Muscle of leg (tissue), 11 donors: ENCODE measurements around the gene SUPT3H. TPM values are rescaled to one million over a fixed set of nuclear protein-coding genes. Genes with fewer than 3 reads are reported as not detected.

Experiments used
- DNase-seq: peaks from one replicate; pipeline ENCODE4 v3.0.0; 2013
- H3K27ac ChIP-seq: one replicate; pipeline ENCODE4 v1.5.1; 2013; ENCODE audit warnings: mild to moderate bottlenecking, low read length, control low read depth
- H3K27me3 ChIP-seq: one replicate; pipeline ENCODE4 v1.6.1; 2013; ENCODE audit warnings: low read length; ENCODE audit not compliant: control insufficient read depth, insufficient read depth
- H3K36me3 ChIP-seq: one replicate; pipeline ENCODE4 v1.6.1; 2013; ENCODE audit warnings: low read length; ENCODE audit not compliant: control insufficient read depth, insufficient read depth
- H3K4me1 ChIP-seq: one replicate; pipeline ENCODE4 v1.6.1; 2013; ENCODE audit warnings: low read length; ENCODE audit not compliant: control insufficient read depth, insufficient read depth
- H3K4me3 ChIP-seq: one replicate; pipeline ENCODE4 v1.5.1; 2013; ENCODE audit warnings: low read length, control low read depth
- H3K9me3 ChIP-seq: replicated peaks from 2 replicates; pipeline ENCODE4 v1.6.1; 2013; ENCODE audit warnings: low read depth, low read length; ENCODE audit not compliant: control insufficient read depth
- WGBS: methylation state at CpG from one replicate; pipeline ENCODE4 v1.1.5; 2013; ENCODE audit warnings: missing lambda C conversion rate; ENCODE audit not compliant: insufficient coverage; 5-methylcytosine and 5-hydroxymethylcytosine counted together
- polyA plus RNA-seq, 8 donors: library from polyadenylated mRNA; unstranded; fragments of 120-200 nt; gene quantifications; one replicate each; pipeline versions ENCODE4 v1.2.1 to v1.2.3, GENCODE V29; 2013; ENCODE audit warnings: inconsistent platforms in 1 of 8, low replicate concordance in 1 of 8; ENCODE audit not compliant: insufficient read length in 8 of 8, insufficient read depth in 1 of 8
- total RNA-seq: library from RNA; stranded (reverse); fragments of 120-200 nt; gene quantifications from one replicate; pipeline ENCODE4 v1.2.4, GENCODE V29; 2013

Gene SUPT3H
- total and polyA plus RNA-seq, 9 donors = 8.3 to 13.7 (median 10.7) TPM

GRCh38 chr6:44820759-44821158, 557.0 kb downstream of the SUPT3H start:
- no peak overlapping the region for H3K4me3 ChIP-seq
- DNase-seq = no peak
- H3K27ac ChIP-seq = no peak overlapping the region
- no peaks in the 10 kb centered on the region for H3K9me3 ChIP-seq
- H3K4me1 ChIP-seq = no peaks in the 10 kb centered on the region
- no peaks in the 10 kb centered on the region for H3K27me3 ChIP-seq
- no CpG with 5 or more reads among the region's 3 CpGs for WGBS
- no peaks in the 10 kb centered on the region for H3K36me3 ChIP-seq

- H3K36me3 ChIP-seq = no peaks in the 10 kb centered on the region
- H3K4me3 ChIP-seq = no peak overlapping the region
- no peaks in the 10 kb centered on the region for H3K9me3 ChIP-seq
- WGBS = 80% methylated on average over 1 of the region's 2 CpGs
- H3K27ac ChIP-seq = no peak overlapping the region
- H3K27me3 ChIP-seq = no peaks in the 10 kb centered on the region
- no peak for DNase-seq
- no peaks in the 10 kb centered on the region for H3K4me1 ChIP-seq
Measured at GRCh38 chr6:44820321-44820720, 557.4 kb downstream of the SUPT3H start.

GRCh38 chr6:44811456-44811855, 566.3 kb downstream of the SUPT3H start:
- Histone ChIP-seq H3K27me3 (no peaks in the 10 kb centered on the region), H3K9me3 (no peaks in the 10 kb centered on the region), H3K36me3 (no peaks in the 10 kb centered on the region), H3K4me1 (peaks cover 5% of the 10 kb centered on the region), H3K4me3 (no peak overlapping the region), H3K27ac (no peak overlapping the region)
- DNase-seq = no peak

DNA sequence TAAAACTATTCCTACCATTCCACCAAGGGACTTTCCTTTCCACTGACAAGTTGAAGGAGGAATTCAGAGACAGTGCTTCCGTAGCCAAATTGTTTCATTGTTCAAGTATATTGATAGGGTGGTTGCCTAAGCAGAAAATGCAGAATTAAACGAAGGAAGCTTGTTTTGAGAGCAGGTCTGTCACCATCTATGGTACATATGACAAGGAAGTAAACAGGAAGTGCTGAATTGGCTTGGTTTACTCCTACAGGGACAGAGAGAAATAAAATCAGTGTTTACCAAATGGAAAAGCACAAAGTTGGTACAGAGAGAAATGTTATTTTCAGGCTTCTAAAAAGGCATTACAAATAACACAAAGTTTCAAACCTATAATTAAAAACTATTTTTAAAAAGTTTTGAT, 568.5 kb downstream of the SUPT3H start:
- DNase-seq = no peak
- 67% methylated on average over 1 of the region's 2 CpGs for WGBS
- Histone ChIP-seq H3K4me1 (peaks cover 7% of the 10 kb centered on the region), H3K27ac (no peak overlapping the region), H3K4me3 (no peak overlapping the region), H3K27me3 (no peaks in the 10 kb centered on the region), H3K9me3 (no peaks in the 10 kb centered on the region), H3K36me3 (no peaks in the 10 kb centered on the region)

GRCh38 chr6:44808148-44808547, 569.6 kb downstream of the SUPT3H start:
- no peak overlapping the region for H3K27ac ChIP-seq
- H3K9me3 ChIP-seq = no peaks in the 10 kb centered on the region
- no peaks in the 10 kb centered on the region for H3K36me3 ChIP-seq
- DNase-seq = no peak
- WGBS = 95% methylated on average over 2 of the region's 5 CpGs
- H3K27me3 ChIP-seq = peaks cover 2% of the 10 kb centered on the region
- peaks cover 5% of the 10 kb centered on the region for H3K4me1 ChIP-seq
- H3K4me3 ChIP-seq = no peak overlapping the region

DNA sequence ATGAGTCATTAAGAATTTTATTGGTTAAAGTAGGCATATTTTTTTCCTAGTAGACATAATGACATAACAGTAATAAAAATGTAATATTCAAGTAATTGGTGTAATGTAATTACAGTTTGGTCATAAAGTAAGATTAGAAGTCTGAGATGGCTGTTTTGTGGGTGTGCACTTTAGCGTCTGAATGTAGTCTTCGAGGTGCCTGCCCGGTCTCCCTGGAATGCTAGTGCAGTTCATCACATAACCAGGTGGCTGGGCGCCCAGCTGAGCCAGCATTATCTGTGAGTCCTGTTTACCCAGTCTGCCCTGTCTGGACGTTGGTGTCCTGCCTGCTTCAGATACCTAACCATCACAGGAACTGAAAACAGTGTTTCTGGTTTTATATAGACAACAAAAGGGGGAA, 571.1 kb downstream of the SUPT3H start:
- H3K27me3 ChIP-seq = peaks cover 2% of the 10 kb centered on the region

DNA sequence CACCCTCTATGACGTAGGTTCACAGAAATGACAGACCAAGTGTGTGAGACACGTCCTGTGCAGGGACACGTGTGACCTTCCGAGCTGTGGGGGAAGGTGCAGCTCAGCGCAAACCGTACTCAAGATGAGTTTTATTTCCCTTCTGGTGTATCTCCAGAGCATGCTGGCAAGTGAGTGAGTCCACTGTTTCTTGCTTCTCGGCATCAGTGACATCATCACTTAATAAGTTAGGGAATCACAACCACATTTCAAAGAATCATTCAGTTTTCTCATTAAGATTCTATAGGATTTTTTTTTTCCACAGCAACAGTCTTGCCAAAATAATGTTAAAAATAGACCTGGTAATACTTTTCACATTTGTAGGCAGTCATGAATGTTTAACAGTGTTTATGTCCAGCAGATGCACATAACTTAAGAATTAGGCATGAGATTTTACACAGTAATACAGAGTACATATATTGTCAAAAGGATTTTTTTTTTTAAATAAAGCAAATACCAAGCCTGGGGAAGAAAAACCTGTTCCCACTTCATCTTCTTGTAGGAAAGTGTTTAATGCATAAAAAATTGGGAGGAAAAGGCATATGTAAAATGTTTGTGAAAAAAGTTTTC, 572.4 kb downstream of the SUPT3H start:
- Histone ChIP-seq H3K4me3 (no peak overlapping the region), H3K4me1 (peaks cover 15% of the 10 kb centered on the region), H3K36me3 (no peaks in the 10 kb centered on the region), H3K9me3 (no peaks in the 10 kb centered on the region), H3K27ac (peak overlapping the region; percentile 10), H3K27me3 (peaks cover 6% of the 10 kb centered on the region)
- DNase-seq = peak; percentile 89
- WGBS = 0% methylated on average over 3 of the region's 7 CpGs

More for the DNA sequence above, 571.1 kb downstream of the SUPT3H start:
- Histone ChIP-seq H3K4me1 (peaks cover 5% of the 10 kb centered on the region), H3K9me3 (no peaks in the 10 kb centered on the region), H3K27ac (no peak overlapping the region), H3K36me3 (no peaks in the 10 kb centered on the region), H3K4me3 (no peak overlapping the region)
- WGBS = 95% methylated on average over 3 of the region's 5 CpGs
- no peak for DNase-seq

DNA sequence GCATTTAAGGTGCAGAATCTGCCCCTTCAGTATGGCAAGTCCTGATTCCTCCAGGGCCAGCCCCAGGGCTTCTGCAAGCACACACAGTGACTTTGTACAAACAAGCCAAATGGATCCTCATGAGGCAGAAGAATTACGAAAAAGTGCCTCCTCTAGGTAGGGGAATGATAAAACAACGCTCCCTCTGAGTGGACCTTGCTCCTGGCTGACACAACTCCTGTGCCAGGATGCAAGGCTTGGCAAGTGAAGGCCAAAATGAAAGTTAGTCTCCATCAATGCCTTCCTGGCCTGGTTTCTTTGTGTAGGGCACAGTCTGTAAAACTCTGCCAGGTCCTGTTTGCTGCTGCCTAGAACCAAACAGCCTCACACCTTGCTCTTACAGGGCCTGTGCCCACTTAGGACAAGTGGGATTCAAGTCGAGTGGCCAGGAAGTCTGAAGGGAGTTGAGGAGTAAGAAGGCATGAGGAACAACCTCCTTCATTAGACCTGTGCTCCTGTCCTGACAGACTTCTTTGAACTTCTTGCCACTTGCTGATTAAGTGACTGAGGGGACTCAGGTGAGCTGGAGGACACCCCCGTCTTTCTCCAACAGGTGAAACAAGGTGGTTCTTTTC, 573.1 kb downstream of the SUPT3H start:
- Histone ChIP-seq H3K4me3 (no peak overlapping the region), H3K4me1 (peaks cover 18% of the 10 kb centered on the region), H3K27ac (no peak overlapping the region), H3K27me3 (peaks cover 6% of the 10 kb centered on the region), H3K36me3 (no peaks in the 10 kb centered on the region), H3K9me3 (no peaks in the 10 kb centered on the region)
- DNase-seq = no peak
- WGBS = 63% methylated on average over 2 of the region's 4 CpGs

- Histone ChIP-seq H3K4me1 (peaks cover 18% of the 10 kb centered on the region), H3K4me3 (no peak overlapping the region), H3K27ac (no peak overlapping the region), H3K36me3 (no peaks in the 10 kb centered on the region), H3K27me3 (peaks cover 6% of the 10 kb centered on the region), H3K9me3 (no peaks in the 10 kb centered on the region)
- DNase-seq = no peak
- 59% methylated on average over 3 of the region's 5 CpGs for WGBS
Measured at GRCh38 chr6:44804016-44804415, 573.7 kb downstream of the SUPT3H start.

DNA sequence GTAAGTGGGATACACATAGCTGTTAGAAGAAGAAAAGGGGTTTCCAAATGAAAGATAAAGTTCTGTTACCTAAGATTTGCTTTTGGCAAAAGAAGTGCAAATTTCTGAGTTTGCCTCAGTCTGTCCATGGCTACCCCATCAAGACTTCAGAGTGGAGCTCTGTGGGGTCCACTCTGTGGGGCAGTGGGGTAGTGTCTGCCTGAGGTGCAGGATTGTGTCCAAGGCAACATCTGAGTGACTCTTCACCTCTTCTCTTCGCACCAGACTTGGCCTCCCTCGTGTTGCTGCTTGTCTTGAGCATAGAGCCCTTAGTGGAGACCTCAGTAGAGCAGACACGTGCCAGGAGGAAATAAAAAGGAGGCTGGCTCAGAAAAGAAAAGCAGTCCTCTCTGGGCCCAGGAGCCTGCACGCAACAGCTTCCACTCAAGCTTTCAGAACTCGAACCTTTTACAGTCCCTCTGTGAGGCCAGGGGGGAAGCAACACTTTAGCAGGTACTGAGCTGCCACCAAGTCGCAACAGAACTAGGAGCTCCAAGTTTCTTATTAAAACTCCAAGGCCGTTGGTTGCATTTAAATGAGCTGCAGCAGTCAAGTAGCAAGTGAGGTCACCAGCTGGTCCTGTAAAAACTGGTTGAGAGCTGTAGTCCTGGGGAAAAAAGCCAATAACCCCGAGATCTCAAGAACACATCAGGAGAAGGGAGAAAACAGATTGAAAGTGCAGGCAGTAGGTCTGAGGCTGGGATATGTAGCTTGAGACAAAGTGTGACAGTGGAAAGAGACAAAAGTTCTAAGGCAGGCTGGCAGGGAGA, 576.7 kb downstream of the SUPT3H start:
- Histone ChIP-seq H3K9me3 (no peaks in the 10 kb centered on the region), H3K4me3 (no peak overlapping the region), H3K27me3 (peaks cover 6% of the 10 kb centered on the region), H3K36me3 (no peaks in the 10 kb centered on the region), H3K4me1 (peaks cover 15% of the 10 kb centered on the region), H3K27ac (no peak overlapping the region)
- DNase-seq = peak; percentile 55
- WGBS = 32% methylated on average over 4 of the region's 8 CpGs
